ENCODE data around the gene EHF.

The EHF gene

DNA sequence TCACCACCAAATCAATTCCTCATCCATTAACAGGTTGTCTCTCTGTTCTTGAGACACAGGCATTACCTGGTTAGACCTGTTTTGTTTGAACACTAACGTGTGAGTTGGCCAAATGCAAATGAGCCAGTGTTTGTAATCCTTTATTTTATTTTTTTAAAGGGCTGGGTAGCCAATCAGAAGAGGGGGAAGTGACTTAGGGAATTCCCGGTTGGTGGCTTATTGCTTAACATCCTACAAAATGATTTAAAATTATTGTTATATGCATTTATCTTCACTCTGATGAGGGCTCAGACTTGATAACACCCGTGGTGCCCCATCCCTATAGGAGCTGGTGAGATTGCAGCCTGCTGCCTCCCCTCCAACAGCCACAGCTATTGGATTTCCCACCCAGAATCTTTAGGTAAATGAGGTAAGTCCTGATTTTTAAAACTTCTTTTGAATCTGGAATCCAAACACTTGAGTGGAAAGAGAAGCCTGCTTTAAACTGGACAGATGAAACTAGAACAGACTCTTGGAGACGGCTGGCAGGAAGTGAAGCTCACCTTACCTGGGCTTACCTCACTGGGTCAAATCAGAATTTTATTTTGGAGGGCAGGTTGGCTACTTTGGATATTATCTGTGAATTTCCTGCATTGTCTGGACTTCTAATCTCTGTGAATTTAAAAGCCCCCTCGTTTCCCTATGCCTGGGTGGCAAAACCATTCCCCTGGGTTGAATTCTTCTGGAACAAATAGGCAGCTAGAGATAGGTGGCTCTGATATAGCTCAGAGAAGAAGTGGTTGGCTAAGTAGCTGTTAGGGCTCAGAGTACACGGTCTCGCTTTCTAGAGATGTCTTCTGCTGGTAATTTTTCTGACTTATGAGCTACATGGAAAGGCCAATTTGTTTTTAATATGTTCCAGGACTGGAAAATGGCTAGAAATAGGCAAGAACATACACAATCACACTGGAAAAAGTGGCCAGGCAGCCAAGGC is at the start of gene EHF:
Gene EHF, plus strand, starts transcription at position 274 of the 973 bp plus-strand sequence. CDS start 21,538 bp downstream, outside the sequence.
- TF ChIP-seq, protein P1, sequence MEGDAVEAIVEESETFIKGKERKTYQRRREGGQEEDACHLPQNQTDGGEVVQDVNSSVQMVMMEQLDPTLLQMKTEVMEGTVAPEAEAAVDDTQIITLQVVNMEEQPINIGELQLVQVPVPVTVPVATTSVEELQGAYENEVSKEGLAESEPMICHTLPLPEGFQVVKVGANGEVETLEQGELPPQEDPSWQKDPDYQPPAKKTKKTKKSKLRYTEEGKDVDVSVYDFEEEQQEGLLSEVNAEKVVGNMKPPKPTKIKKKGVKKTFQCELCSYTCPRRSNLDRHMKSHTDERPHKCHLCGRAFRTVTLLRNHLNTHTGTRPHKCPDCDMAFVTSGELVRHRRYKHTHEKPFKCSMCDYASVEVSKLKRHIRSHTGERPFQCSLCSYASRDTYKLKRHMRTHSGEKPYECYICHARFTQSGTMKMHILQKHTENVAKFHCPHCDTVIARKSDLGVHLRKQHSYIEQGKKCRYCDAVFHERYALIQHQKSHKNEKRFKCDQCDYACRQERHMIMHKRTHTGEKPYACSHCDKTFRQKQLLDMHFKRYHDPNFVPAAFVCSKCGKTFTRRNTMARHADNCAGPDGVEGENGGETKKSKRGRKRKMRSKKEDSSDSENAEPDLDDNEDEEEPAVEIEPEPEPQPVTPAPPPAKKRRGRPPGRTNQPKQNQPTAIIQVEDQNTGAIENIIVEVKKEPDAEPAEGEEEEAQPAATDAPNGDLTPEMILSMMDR (IDR thresholded peaks at IDR 0.05; ENCODE audit: control insufficient read depth, extremely low read depth, insufficient read depth): no peak
- H3K4me3 ChIP-seq (ENCODE audit: low read depth, low read length): peak within 1 kb of the TSS; percentile 88
- peak; percentile 98 for DNase-seq (ENCODE audit: low read depth)

DNA sequence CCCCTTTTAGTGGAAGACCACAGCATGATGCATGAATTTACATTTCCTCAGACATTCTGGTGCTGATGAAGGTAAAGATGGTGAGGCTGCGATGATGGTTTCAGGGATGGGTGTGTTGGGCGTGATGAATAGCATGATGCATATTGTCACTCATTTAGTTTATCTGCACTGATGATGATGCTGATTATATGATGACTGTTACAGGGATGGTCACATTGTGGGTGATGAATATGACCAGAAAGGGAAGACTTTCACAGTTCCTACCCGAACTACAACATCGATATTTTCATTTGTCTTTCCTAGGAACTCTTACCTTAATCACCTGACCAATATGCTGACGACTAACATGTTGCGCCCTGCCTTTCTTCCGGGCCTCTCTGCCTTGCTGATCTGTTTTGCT is 47.4 kb upstream of the EHF start:
- DNase-seq (ENCODE audit: low read depth): no peak
- TF ChIP-seq, protein P1 (IDR thresholded peaks at IDR 0.05; ENCODE audit: control insufficient read depth, extremely low read depth, insufficient read depth): no peak
- H3K4me3 ChIP-seq (ENCODE audit: low read depth, low read length): no peak overlapping the region

DNA sequence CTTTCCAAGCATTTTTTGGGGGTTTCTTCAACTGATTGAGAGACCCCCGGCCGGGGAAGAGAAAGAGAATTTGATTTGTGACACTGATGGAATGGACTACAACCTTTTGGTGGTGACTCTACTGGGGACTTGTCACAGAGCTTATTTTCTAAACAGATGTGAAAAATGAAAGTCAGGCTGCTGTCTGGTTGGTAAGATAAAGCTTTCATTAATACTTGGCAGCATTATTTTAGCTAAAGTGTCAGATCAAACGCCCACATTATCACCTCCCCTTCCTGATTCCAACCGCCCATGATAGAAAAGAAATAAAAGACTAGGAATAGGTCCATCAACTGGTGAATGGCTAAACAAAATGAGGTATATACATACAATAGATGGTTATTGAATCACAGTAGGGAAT is 45.6 kb upstream of the EHF start:
- TF ChIP-seq, protein P1 (IDR thresholded peaks at IDR 0.05; ENCODE audit: control insufficient read depth, extremely low read depth, insufficient read depth): no peak
- H3K4me3 ChIP-seq (ENCODE audit: low read depth, low read length): no peak overlapping the region
- no peak for DNase-seq (ENCODE audit: low read depth)

DNA sequence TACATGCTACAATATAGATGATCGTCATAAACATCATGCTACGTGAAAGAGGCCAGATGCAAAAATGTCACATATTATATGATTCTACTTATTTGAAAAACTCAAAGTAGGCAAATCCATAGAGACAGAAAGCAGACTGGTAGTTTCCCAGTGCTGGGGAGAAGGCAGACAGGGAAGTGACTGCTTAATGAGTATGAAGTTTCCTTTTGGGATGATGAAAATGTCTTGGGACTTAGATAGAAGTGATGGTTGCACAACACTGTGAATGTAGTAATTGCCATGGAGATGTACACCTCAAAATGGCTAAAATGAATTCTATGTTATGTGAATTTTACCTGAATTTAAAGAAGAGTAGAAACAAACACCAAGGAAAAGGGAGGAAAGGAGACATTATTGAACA is 45.2 kb upstream of the EHF start:
- H3K4me3 ChIP-seq (ENCODE audit: low read depth, low read length): no peak overlapping the region
- DNase-seq (ENCODE audit: low read depth): no peak
- TF ChIP-seq, protein P1 (IDR thresholded peaks at IDR 0.05; ENCODE audit: control insufficient read depth, extremely low read depth, insufficient read depth): no peak

DNA sequence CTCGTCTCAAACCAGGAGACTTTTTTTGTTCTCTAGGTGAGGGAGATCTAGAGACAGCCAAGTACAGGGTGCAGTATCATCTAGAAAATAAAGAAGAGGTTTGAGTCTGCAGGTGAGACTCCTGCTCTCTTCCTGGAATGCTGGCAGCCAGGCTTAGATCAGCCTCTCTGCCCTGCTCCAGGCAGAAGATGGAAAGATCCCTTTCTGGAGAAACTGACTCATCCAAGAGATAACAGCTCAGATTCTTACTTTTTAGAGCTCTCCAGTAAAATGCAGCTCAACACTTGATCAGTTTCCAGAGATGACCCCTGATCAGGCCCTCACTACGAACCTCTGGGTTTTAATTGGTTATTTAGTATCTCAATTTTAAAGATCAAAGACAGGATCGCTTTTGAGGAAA is 44.6 kb upstream of the EHF start:
- TF ChIP-seq, protein P1 (IDR thresholded peaks at IDR 0.05; ENCODE audit: control insufficient read depth, extremely low read depth, insufficient read depth): no peak
- no peak overlapping the region for H3K4me3 ChIP-seq (ENCODE audit: low read depth, low read length)
- DNase-seq (ENCODE audit: low read depth): no peak

DNA sequence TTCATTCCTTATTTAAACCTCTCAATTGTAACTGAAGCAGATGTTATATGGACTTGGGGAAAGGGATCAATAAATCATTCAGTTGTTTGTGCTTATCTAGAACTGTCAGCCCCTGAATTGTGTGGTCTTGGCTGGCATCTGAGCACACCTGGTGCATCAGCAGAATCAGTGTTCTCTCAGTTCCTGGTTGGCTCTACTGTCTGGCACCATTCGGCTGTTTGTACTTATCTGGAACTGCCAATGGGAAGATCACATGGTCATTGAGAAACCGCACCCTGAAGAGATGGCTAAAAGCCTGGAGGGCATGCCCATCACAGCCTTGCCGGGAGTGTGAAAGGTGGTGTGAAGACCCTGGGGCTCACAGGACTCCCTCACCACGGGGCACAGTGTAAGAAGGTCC is 37.1 kb upstream of the EHF start:
- H3K4me3 ChIP-seq (ENCODE audit: low read depth, low read length): no peak overlapping the region
- TF ChIP-seq, protein P1 (IDR thresholded peaks at IDR 0.05; ENCODE audit: control insufficient read depth, extremely low read depth, insufficient read depth): no peak
- peak; percentile 79 for DNase-seq (ENCODE audit: low read depth)

All from LNCaP clone FGC (cell line).